KG1 (cell line): ENCODE measurements around the gene GUCD1.

ENCODE experiments used
- DNase-seq: peaks from one replicate; lab custom pipeline; 2025; lab: John Stamatoyannopoulos, UW

Gene GUCD1

GRCh38 chr22:24526191-24526590, 28.7 kb downstream of the GUCD1 start:
- DNase-seq, result no peak

GRCh38 chr22:24525416-24526037, 29.4 kb downstream of the GUCD1 start:
- peak; percentile 77 for DNase-seq

GRCh38 chr22:24523873-24524272, 31.1 kb downstream of the GUCD1 start:
- no peak for DNase-seq

- DNase-seq, result peak; percentile 17
Observed at GRCh38 chr22:24521791-24522245, 33.1 kb downstream of the GUCD1 start.

- no peak for DNase-seq
Observed at GRCh38 chr22:24519496-24519895, 35.4 kb downstream of the GUCD1 start.

- DNase-seq, result no peak
Observed at GRCh38 chr22:24518771-24519485, 36.0 kb downstream of the GUCD1 start.

GRCh38 chr22:24518228-24518627, 36.7 kb downstream of the GUCD1 start:
- no peak for DNase-seq

- DNase-seq, result no peak
Observed at GRCh38 chr22:24517446-24517845, 37.5 kb downstream of the GUCD1 start.

GRCh38 chr22:24516301-24516737, 38.6 kb downstream of the GUCD1 start:
- no peak for DNase-seq

GRCh38 chr22:24515027-24515338, 40.0 kb downstream of the GUCD1 start:
- no peak for DNase-seq

GRCh38 chr22:24514241-24515026, 40.5 kb downstream of the GUCD1 start:
- no peak for DNase-seq

- no peak for DNase-seq
Observed at GRCh38 chr22:24513378-24514240, 41.3 kb downstream of the GUCD1 start.

- DNase-seq, result peak; percentile 16
Observed at GRCh38 chr22:24512043-24512442, 42.9 kb downstream of the GUCD1 start.

- peak; percentile 31 for DNase-seq
Observed at GRCh38 chr22:24510637-24511625, 44.0 kb downstream of the GUCD1 start.

GRCh38 chr22:24507716-24508115, 47.2 kb downstream of the GUCD1 start:
- no peak for DNase-seq

GRCh38 chr22:24506802-24507438, 48.0 kb downstream of the GUCD1 start:
- no peak for DNase-seq

- DNase-seq, result no peak
Observed at GRCh38 chr22:24504956-24505736, 49.8 kb downstream of the GUCD1 start.

GRCh38 chr22:24504540-24504939, 50.4 kb downstream of the GUCD1 start:
- DNase-seq, result no peak

GRCh38 chr22:24503843-24504338, 51.0 kb downstream of the GUCD1 start:
- no peak for DNase-seq
